Neural cell (in vitro differentiated cells): ENCODE data around the gene MYADML2. TPM values are rescaled to one million over a fixed set of nuclear protein-coding genes. Genes with fewer than 3 reads are reported as not detected.

Experiments
- H2AFZ ChIP-seq: fragments of 200-600, 300-800 bp; sonication (generic), shearing (Covaris generic); 2 replicates; pipeline ENCODE4 v1.6.0; 2014; ENCODE audit warnings: low read depth, mild to moderate bottlenecking, antibody characterized with exemption, low read length, moderate library complexity
- H3F3A ChIP-seq: fragments of 200-600 bp; shearing (Covaris generic); 2 replicates; pipeline ENCODE4 v1.6.1; 2016; ENCODE audit warnings: mild to moderate bottlenecking, moderate library complexity, mixed read lengths, antibody characterized with exemption, low read length; ENCODE audit not compliant: insufficient read depth, poor library complexity, severe bottlenecking
- H3K27ac ChIP-seq: fragments of 200-600, 300-800 bp; sonication (generic), shearing (Covaris generic); 2 replicates; pipeline ENCODE4 v1.5.1; 2014; ENCODE audit warnings: mild to moderate bottlenecking, low read length, moderate library complexity
- H3K27me3 ChIP-seq: fragments of 300-800, 200-600 bp; sonication (generic), shearing (Covaris generic); 2 replicates; pipeline ENCODE4 v1.6.0; 2014; ENCODE audit warnings: mild to moderate bottlenecking, low read depth, low read length, moderate library complexity; ENCODE audit not compliant: insufficient read depth
- H3K36me3 ChIP-seq: fragments of 300-800, 200-600 bp; sonication (generic), shearing (Covaris generic); 2 replicates; pipeline ENCODE4 v1.5.1; 2014; ENCODE audit warnings: mild to moderate bottlenecking, antibody characterized with exemption, low read length, moderate library complexity; ENCODE audit not compliant: insufficient read depth
- H3K4me2 ChIP-seq: fragments of 300-800, 200-600 bp; sonication (generic), shearing (Covaris generic); 2 replicates; pipeline ENCODE4 v1.6.0; 2014; ENCODE audit warnings: mild to moderate bottlenecking, low read length
- H3K4me3 ChIP-seq: fragments of 300-800, 200-600 bp; sonication (generic), shearing (Covaris generic); 2 replicates; pipeline ENCODE4 v1.5.1; 2014; ENCODE audit warnings: mild to moderate bottlenecking, low read length, moderate library complexity
- H3K79me2 ChIP-seq: fragments of 200-600 bp; shearing (Covaris generic); replicated peaks from 2 replicates; pipeline ENCODE4 v1.6.0; 2014; ENCODE audit warnings: mild to moderate bottlenecking, low read length, moderate library complexity; ENCODE audit not compliant: insufficient read depth
- H3K9ac ChIP-seq: fragments of 300-800, 200-600 bp; sonication (generic), shearing (Covaris generic); 2 replicates; pipeline ENCODE4 v1.6.1; 2016; ENCODE audit warnings: mild to moderate bottlenecking, low read length, mixed read lengths
- H3K9me2 ChIP-seq: fragments of 200-600 bp; shearing (Covaris generic); 2 replicates; pipeline ENCODE4 v1.6.1; 2016; ENCODE audit warnings: mild to moderate bottlenecking, low read length, mixed read lengths; ENCODE audit not compliant: insufficient read depth
- H3K9me3 ChIP-seq: fragments of 200-600, 300-800 bp; sonication (generic), shearing (Covaris generic); 2 replicates; pipeline ENCODE4 v1.6.1; 2016; ENCODE audit warnings: mild to moderate bottlenecking, mixed run types, low read length, moderate library complexity, mixed read lengths
- H4K20me1 ChIP-seq: fragments of 200-600 bp; shearing (Covaris generic); 2 replicates; pipeline ENCODE4 v1.6.1; 2016; ENCODE audit warnings: mild to moderate bottlenecking, mixed run types; ENCODE audit not compliant: insufficient read depth
- EP300 ChIP-seq: fragments of 450-650 bp; conservative IDR thresholded peaks from 2 replicates; pipeline ENCODE4 v1.6.1; 2014; ENCODE audit warnings: antibody characterized with exemption, mild to moderate bottlenecking, moderate library complexity; ENCODE audit not compliant: poor library complexity, severe bottlenecking
- EZH2 ChIP-seq: fragments of 200-600, 300-800 bp; shearing (Covaris generic), sonication (generic); IDR thresholded peaks from 2 replicates; pipeline ENCODE4 v1.6.1; 2014; ENCODE audit warnings: antibody characterized with exemption, low read length, borderline replicate concordance, mild to moderate bottlenecking; ENCODE audit not compliant: insufficient read depth, poor library complexity, severe bottlenecking
- MXI1 ChIP-seq: fragments of 450-650 bp; conservative IDR thresholded peaks from 2 replicates; pipeline ENCODE4 v1.6.1; 2014; ENCODE audit warnings: antibody characterized with exemption, mild to moderate bottlenecking; ENCODE audit not compliant: poor library complexity, severe bottlenecking
- POLR2AphosphoS5 ChIP-seq: IDR thresholded peaks from 2 replicates; pipeline ENCODE4 v1.6.1; 2012
- RAD21 ChIP-seq: fragments of 450-650 bp; conservative IDR thresholded peaks from 2 replicates; pipeline ENCODE4 v1.6.1; 2014; ENCODE audit warnings: antibody characterized with exemption, mild to moderate bottlenecking, moderate library complexity
- SMC3 ChIP-seq: fragments of 450-650 bp; conservative IDR thresholded peaks from 2 replicates; pipeline ENCODE4 v1.6.1; 2014; ENCODE audit warnings: antibody characterized with exemption, mild to moderate bottlenecking, moderate library complexity; ENCODE audit not compliant: poor library complexity
- TAF1 ChIP-seq: IDR thresholded peaks from 2 replicates; pipeline ENCODE4 v1.6.1; 2012; ENCODE audit warnings: low read depth
- polyA plus RNA-seq: library from polyadenylated mRNA; depleted of rRNA; stranded (reverse); fragments of >200 nt; gene quantifications from 2 replicates; pipeline ENCODE4 v1.2.3, GENCODE V29; 2014
- TF ChIP-seq, protein P1 (sequence below): fragments of 450-650 bp; IDR thresholded peaks from 2 replicates; pipeline ENCODE4 v1.5.1; 2014; ENCODE audit warnings: antibody characterized with exemption, mild to moderate bottlenecking, moderate library complexity; ENCODE audit not compliant: poor library complexity, severe bottlenecking
- TF ChIP-seq, protein P2 (sequence below): IDR thresholded peaks from 2 replicates; pipeline ENCODE4 v1.6.1; 2012; ENCODE audit warnings: borderline replicate concordance

Gene MYADML2
- polyA plus RNA-seq, 1 donor from 2014 or later = 1.1 TPM

DNA sequence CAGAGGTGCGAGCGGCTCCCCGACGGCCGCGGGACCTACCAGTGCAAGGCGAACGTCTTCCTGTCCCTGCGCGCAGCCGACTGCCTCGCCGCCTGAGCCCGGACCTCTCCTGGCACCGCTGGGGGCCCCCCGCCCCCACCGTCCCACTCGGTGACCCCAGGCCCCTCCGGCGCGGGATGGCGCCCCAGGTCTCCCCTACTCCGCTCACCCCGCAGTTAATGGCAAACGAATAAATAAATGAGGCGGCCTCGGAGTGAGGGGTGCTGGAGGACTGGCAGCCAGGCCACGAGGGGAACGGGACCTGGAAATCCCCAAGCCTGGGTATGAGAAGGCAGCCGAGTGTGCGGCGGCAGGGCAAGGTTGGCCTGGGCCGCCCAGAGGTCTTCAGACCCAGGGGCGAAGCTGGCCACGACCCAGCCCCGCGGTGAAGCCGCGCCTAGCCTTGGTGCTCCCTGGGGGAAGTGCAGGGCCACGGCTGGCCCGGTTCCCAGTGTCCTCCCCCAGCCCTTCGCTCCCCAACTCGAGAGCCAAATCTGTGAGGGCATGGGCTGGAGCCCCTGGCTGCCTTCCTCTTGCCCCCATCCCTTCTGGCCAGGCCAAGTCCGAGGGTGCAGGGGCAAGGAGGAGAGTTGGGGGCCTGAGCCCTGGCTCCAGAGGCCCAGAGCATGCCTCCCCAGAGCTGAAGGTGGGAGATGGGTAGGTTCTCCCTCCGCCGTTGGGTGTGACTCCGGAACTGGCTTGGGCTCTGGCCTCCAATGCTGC, 44.2 kb downstream of the MYADML2 start:
- no peak overlapping the region for H3K9ac ChIP-seq
- no peaks in the 10 kb centered on the region for H3K36me3 ChIP-seq
- no peaks in the 10 kb centered on the region for H3K9me2 ChIP-seq
- no peaks in the 10 kb centered on the region for H4K20me1 ChIP-seq
- no peaks in the 10 kb centered on the region for H3F3A ChIP-seq
- no peaks in the 10 kb centered on the region for H3K9me3 ChIP-seq
- no peak overlapping the region for H2AFZ ChIP-seq
- H3K27me3 ChIP-seq = peaks cover 19% of the 10 kb centered on the region
- H3K79me2 ChIP-seq = no peaks in the 10 kb centered on the region
- H3K27ac ChIP-seq = no peak overlapping the region
- H3K4me3 ChIP-seq = no peak overlapping the region
- TF ChIP-seq, protein P1, sequence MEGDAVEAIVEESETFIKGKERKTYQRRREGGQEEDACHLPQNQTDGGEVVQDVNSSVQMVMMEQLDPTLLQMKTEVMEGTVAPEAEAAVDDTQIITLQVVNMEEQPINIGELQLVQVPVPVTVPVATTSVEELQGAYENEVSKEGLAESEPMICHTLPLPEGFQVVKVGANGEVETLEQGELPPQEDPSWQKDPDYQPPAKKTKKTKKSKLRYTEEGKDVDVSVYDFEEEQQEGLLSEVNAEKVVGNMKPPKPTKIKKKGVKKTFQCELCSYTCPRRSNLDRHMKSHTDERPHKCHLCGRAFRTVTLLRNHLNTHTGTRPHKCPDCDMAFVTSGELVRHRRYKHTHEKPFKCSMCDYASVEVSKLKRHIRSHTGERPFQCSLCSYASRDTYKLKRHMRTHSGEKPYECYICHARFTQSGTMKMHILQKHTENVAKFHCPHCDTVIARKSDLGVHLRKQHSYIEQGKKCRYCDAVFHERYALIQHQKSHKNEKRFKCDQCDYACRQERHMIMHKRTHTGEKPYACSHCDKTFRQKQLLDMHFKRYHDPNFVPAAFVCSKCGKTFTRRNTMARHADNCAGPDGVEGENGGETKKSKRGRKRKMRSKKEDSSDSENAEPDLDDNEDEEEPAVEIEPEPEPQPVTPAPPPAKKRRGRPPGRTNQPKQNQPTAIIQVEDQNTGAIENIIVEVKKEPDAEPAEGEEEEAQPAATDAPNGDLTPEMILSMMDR = no peak
- TF ChIP-seq EP300 (no peak), EZH2 (no peak), RAD21 (no peak), TAF1 (no peak), POLR2AphosphoS5 (no peak), MXI1 (no peak), SMC3 (no peak)
- TF ChIP-seq, protein P2, sequence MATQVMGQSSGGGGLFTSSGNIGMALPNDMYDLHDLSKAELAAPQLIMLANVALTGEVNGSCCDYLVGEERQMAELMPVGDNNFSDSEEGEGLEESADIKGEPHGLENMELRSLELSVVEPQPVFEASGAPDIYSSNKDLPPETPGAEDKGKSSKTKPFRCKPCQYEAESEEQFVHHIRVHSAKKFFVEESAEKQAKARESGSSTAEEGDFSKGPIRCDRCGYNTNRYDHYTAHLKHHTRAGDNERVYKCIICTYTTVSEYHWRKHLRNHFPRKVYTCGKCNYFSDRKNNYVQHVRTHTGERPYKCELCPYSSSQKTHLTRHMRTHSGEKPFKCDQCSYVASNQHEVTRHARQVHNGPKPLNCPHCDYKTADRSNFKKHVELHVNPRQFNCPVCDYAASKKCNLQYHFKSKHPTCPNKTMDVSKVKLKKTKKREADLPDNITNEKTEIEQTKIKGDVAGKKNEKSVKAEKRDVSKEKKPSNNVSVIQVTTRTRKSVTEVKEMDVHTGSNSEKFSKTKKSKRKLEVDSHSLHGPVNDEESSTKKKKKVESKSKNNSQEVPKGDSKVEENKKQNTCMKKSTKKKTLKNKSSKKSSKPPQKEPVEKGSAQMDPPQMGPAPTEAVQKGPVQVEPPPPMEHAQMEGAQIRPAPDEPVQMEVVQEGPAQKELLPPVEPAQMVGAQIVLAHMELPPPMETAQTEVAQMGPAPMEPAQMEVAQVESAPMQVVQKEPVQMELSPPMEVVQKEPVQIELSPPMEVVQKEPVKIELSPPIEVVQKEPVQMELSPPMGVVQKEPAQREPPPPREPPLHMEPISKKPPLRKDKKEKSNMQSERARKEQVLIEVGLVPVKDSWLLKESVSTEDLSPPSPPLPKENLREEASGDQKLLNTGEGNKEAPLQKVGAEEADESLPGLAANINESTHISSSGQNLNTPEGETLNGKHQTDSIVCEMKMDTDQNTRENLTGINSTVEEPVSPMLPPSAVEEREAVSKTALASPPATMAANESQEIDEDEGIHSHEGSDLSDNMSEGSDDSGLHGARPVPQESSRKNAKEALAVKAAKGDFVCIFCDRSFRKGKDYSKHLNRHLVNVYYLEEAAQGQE = no peak
- no peak overlapping the region for H3K4me2 ChIP-seq

GRCh38 chr17:81902023-81902652, 44.9 kb downstream of the MYADML2 start, which contains the start of gene NPB:
Gene NPB (plus strand): TSS chr17:81902238. CDS start chr17:81902278, 40 bp downstream.
- no peak for TF ChIP-seq TAF1
- TF ChIP-seq, protein P2 = no peak
- TF ChIP-seq SMC3 = no peak
- TF ChIP-seq MXI1 = no peak
- no peak for TF ChIP-seq POLR2AphosphoS5
- TF ChIP-seq EP300 = no peak
- TF ChIP-seq, protein P1 = no peak
- no peak for TF ChIP-seq EZH2
- no peak for TF ChIP-seq RAD21
- Histone ChIP-seq H2AFZ (no peak within 1 kb of the TSS), H4K20me1 (no peaks in the 10 kb centered on the region), H3K4me2 (no peak within 1 kb of the TSS), H3K36me3 (no peaks in the 10 kb centered on the region), H3K4me3 (peak within 1 kb of the TSS; percentile 18), H3K27me3 (peaks cover 19% of the 10 kb centered on the region), H3K79me2 (no peaks in the 10 kb centered on the region), H3K9ac (no peak within 1 kb of the TSS), H3K9me2 (no peaks in the 10 kb centered on the region), H3F3A (no peaks in the 10 kb centered on the region), H3K9me3 (no peaks in the 10 kb centered on the region), H3K27ac (no peak within 1 kb of the TSS)
